PC-9 (cell line): ENCODE measurements around the gene FAAH2. TPM values are rescaled to one million over a fixed set of nuclear protein-coding genes. Genes with fewer than 3 reads are reported as not detected.

Source experiments
- BruUV-seq: library from RNA; stranded (reverse); fragments of 400-500 nt; replicated peaks from 2 replicates; lab custom pipeline; 2021; lab: Mats Ljungman, UMichigan
- CTCF ChIA-PET: fragments of 300-600 bp; sonication (Branson Sonifier 250); formaldehyde crosslinking; loops from one replicate; lab custom pipeline; 2022; ENCODE audit warnings: antibody characterized with exemption; lab: Charles Lee
- POLR2A ChIA-PET: fragments of 300-600 bp; sonication (Branson Sonifier 250); formaldehyde crosslinking; loops from one replicate; lab custom pipeline; 2022; ENCODE audit warnings: antibody characterized with exemption; ENCODE audit not compliant: unreplicated experiment; lab: Charles Lee
- DNase-seq, 2 experiments: peaks; one replicate each; pipeline versions ENCODE4 v3.0.0 to v3.0.0-alpha.2; 2015 to 2022; ENCODE audit warnings: mixed read lengths in 1 of 2
- H2AFZ ChIP-seq: fragments of 200-600 bp; sonication (generic); 2 replicates; pipeline ENCODE4 v1.8.1; 2017; ENCODE audit warnings: antibody characterized with exemption
- H3F3A ChIP-seq: fragments of 200-600 bp; sonication (generic); 2 replicates; pipeline ENCODE4 v1.8.1; 2017; ENCODE audit warnings: antibody characterized with exemption, mild to moderate bottlenecking, low read depth; ENCODE audit not compliant: insufficient read depth
- H3K27ac ChIP-seq: fragments of 200-600 bp; sonication (generic); 2 replicates; pipeline ENCODE4 v1.6.1; 2016; ENCODE audit warnings: mixed run types
- H3K27me3 ChIP-seq: fragments of 200-600 bp; sonication (generic); 2 replicates; pipeline ENCODE4 v1.6.1; 2016; ENCODE audit warnings: low read depth, mixed run types; ENCODE audit not compliant: insufficient read depth
- H3K36me3 ChIP-seq: fragments of 200-600 bp; sonication (generic); 2 replicates; pipeline ENCODE4 v1.6.1; 2016; ENCODE audit warnings: low read depth, mixed run types
- H3K4me1 ChIP-seq: fragments of 200-600 bp; sonication (generic); replicated peaks from 2 replicates; pipeline ENCODE4 v1.6.1; 2016; ENCODE audit warnings: mixed run types; ENCODE audit not compliant: insufficient read depth
- H3K4me2 ChIP-seq: fragments of 200-600 bp; sonication (generic); 2 replicates; pipeline ENCODE4 v1.6.1; 2017; ENCODE audit warnings: mixed run types
- H3K4me3 ChIP-seq: fragments of 200-600 bp; sonication (generic); 2 replicates; pipeline ENCODE4 v1.6.1; 2016; ENCODE audit warnings: mixed run types
- H3K79me2 ChIP-seq: fragments of 200-600 bp; sonication (generic); 2 replicates; pipeline ENCODE4 v1.6.1; 2017; ENCODE audit warnings: low read depth, mixed run types
- H3K9me2 ChIP-seq: fragments of 200-600 bp; sonication (generic); 2 replicates; pipeline ENCODE4 v1.8.1; 2017; ENCODE audit warnings: mild to moderate bottlenecking; ENCODE audit not compliant: insufficient read depth
- H3K9me3 ChIP-seq: fragments of 200-600 bp; sonication (generic); 2 replicates; pipeline ENCODE4 v1.8.1; 2016; ENCODE audit warnings: low read depth; ENCODE audit not compliant: insufficient read depth
- H4K20me1 ChIP-seq: fragments of 200-600 bp; sonication (generic); 2 replicates; pipeline ENCODE4 v1.8.1; 2017; ENCODE audit not compliant: insufficient read depth
- EZH2 ChIP-seq: fragments of 200-600 bp; sonication (generic); IDR thresholded peaks from 2 replicates; pipeline ENCODE4 v1.8.0; 2017; ENCODE audit warnings: antibody characterized with exemption, low read depth
- intact Hi-C: fragments of 100-400 bp; cut with micrococcal nuclease; formaldehyde crosslinking; loops from one replicate; pipeline ENCODE4 v1.10.0; 2022; ENCODE audit not compliant: unreplicated experiment
- total RNA-seq: library from RNA; stranded (reverse); gene quantifications from 2 replicates; pipeline ENCODE4 v1.2.3, GENCODE V29; 2021
- TF ChIP-seq, protein P1 (sequence below): fragments of 200-600 bp; sonication (generic); conservative IDR thresholded peaks from 2 replicates; pipeline ENCODE4 v1.6.1; 2017; ENCODE audit warnings: mixed run types, antibody characterized with exemption, mild to moderate bottlenecking, moderate library complexity

The FAAH2 gene
- total RNA-seq, 1 experiment from 2014 or later = 8.2 TPM

- ChIA-PET POLR2A (no interaction called here), CTCF (no interaction called here)
- intact Hi-C loops = no loop called here
- no peak overlapping the region for H3K4me2 ChIP-seq
- H3K4me1 ChIP-seq = no peaks in the 10 kb centered on the region
- no peak overlapping the region for H3K4me3 ChIP-seq
- BruUV-seq = no TSS peak
- TF ChIP-seq, protein P1, sequence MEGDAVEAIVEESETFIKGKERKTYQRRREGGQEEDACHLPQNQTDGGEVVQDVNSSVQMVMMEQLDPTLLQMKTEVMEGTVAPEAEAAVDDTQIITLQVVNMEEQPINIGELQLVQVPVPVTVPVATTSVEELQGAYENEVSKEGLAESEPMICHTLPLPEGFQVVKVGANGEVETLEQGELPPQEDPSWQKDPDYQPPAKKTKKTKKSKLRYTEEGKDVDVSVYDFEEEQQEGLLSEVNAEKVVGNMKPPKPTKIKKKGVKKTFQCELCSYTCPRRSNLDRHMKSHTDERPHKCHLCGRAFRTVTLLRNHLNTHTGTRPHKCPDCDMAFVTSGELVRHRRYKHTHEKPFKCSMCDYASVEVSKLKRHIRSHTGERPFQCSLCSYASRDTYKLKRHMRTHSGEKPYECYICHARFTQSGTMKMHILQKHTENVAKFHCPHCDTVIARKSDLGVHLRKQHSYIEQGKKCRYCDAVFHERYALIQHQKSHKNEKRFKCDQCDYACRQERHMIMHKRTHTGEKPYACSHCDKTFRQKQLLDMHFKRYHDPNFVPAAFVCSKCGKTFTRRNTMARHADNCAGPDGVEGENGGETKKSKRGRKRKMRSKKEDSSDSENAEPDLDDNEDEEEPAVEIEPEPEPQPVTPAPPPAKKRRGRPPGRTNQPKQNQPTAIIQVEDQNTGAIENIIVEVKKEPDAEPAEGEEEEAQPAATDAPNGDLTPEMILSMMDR = no peak
- TF ChIP-seq EZH2 = no peak
- H3K9me2 ChIP-seq = no peaks in the 10 kb centered on the region
- no peaks in the 10 kb centered on the region for H3K79me2 ChIP-seq
- no peaks in the 10 kb centered on the region for H3K36me3 ChIP-seq
- H3K27ac ChIP-seq = no peak overlapping the region
- H3F3A ChIP-seq = no peaks in the 10 kb centered on the region
- H3K9me3 ChIP-seq = no peaks in the 10 kb centered on the region
- no peaks in the 10 kb centered on the region for H3K27me3 ChIP-seq
- H2AFZ ChIP-seq = no peak overlapping the region
- H4K20me1 ChIP-seq = no peaks in the 10 kb centered on the region
- DNase-seq = no peak
Observed at GRCh38 chrX:57367649-57368048, 81.1 kb downstream of the FAAH2 start.

DNA sequence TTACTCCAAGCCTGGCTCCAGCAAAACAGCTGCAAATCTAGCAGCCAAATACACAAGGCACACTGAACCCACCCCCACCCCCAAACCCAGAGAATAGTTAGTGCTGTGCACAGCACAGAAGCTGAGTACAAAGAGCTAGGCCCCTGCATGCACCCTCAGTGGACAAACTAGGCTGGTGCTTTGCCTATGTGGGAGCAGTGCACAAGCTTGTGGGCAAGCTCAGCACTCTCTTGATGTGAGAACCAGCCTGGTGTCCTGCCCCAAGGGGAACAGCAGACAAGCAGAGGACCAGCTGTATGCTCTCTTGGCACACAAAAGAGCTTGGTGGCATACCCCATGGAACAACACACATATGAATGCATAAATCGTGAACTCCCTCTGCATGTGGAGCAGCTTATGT is 81.7 kb downstream of the FAAH2 start:
- ChIA-PET POLR2A (no interaction called here), CTCF (no interaction called here)
- H3F3A ChIP-seq = no peaks in the 10 kb centered on the region
- no peak overlapping the region for H3K4me3 ChIP-seq
- no peak for DNase-seq
- H3K4me2 ChIP-seq = no peak overlapping the region
- no peaks in the 10 kb centered on the region for H3K36me3 ChIP-seq
- TF ChIP-seq, protein P1 = no peak
- TF ChIP-seq EZH2 = no peak
- no peaks in the 10 kb centered on the region for H4K20me1 ChIP-seq
- H3K4me1 ChIP-seq = no peaks in the 10 kb centered on the region
- no peaks in the 10 kb centered on the region for H3K79me2 ChIP-seq
- H3K9me3 ChIP-seq = no peaks in the 10 kb centered on the region
- no peaks in the 10 kb centered on the region for H3K27me3 ChIP-seq
- H3K27ac ChIP-seq = no peak overlapping the region
- BruUV-seq = no TSS peak
- H3K9me2 ChIP-seq = no peaks in the 10 kb centered on the region
- H2AFZ ChIP-seq = no peak overlapping the region
- intact Hi-C loops = no loop called here

- Histone ChIP-seq H2AFZ (no peak overlapping the region), H3K9me2 (no peaks in the 10 kb centered on the region), H3K27me3 (no peaks in the 10 kb centered on the region), H3F3A (no peaks in the 10 kb centered on the region), H3K9me3 (no peaks in the 10 kb centered on the region), H3K4me1 (no peaks in the 10 kb centered on the region), H3K4me2 (no peak overlapping the region), H3K27ac (no peak overlapping the region), H3K79me2 (no peaks in the 10 kb centered on the region), H3K4me3 (no peak overlapping the region), H4K20me1 (no peaks in the 10 kb centered on the region), H3K36me3 (no peaks in the 10 kb centered on the region)
- intact Hi-C loops = no loop called here
- TF ChIP-seq EZH2 = no peak
- ChIA-PET CTCF (no interaction called here), POLR2A (no interaction called here)
- no peak for DNase-seq
- no TSS peak for BruUV-seq
Observed at GRCh38 chrX:57379296-57379695, 92.8 kb downstream of the FAAH2 start.
